PFSK-1 (cell line): ENCODE measurements around the gene MDGA2.

ENCODE experiments used
- POLR2AphosphoS5 ChIP-seq: IDR thresholded peaks from 2 replicates; pipeline ENCODE4 v1.6.1; 2012; ENCODE audit warnings: low read depth, mild to moderate bottlenecking, control low read depth, low read length, moderate library complexity
- REST ChIP-seq, 2 experiments: IDR thresholded peaks; 2 replicates each; pipeline versions ENCODE4 v1.6.1 to v1.8.0; 2011 to 2012; ENCODE audit warnings: low read depth in 2 of 2, low read length in 2 of 2, control low read depth in 1 of 2, inconsistent platforms in 1 of 2, mild to moderate bottlenecking in 1 of 2, moderate library complexity in 1 of 2; ENCODE audit not compliant: insufficient read depth in 1 of 2

- no peak for TF ChIP-seq POLR2AphosphoS5
- TF ChIP-seq REST (IDR thresholded peaks at IDR 0.05; ENCODE audit: insufficient read depth in 1 of 2, low read depth in 2 of 2, low read length in 2 of 2) = no peak
Observed at GRCh38 chr14:47651337-47651736, 24.1 kb downstream of the MDGA2 start.
